Transverse colon (tissue), 4 donors: ENCODE measurements around the gene DGKD.

Experiments
- CTCF ChIP-seq, 5 experiments: fragments of 200-600 bp in 3 of 5; fragments of 450-650 bp in 2 of 5; sonication (generic) in 3 of 5; IDR thresholded peaks; 1 replicate in 2 of 5; 2 replicates in 3 of 5; pipeline ENCODE4 v1.5.1; 2016 to 2017; ENCODE audit warnings: antibody characterized with exemption in 5 of 5, inconsistent platforms in 3 of 5, mild to moderate bottlenecking in 2 of 5, moderate library complexity in 1 of 5
- POLR2A ChIP-seq: fragments of 450-650 bp; IDR thresholded peaks from one replicate; pipeline ENCODE4 v1.6.1; 2016; ENCODE audit warnings: antibody characterized with exemption, mild to moderate bottlenecking, moderate library complexity
- POLR2AphosphoS5 ChIP-seq, 3 donors: sonication (generic); formaldehyde crosslinking; IDR thresholded peaks; one replicate each; pipeline ENCODE4 v1.6.1; 2016; ENCODE audit warnings: antibody characterized with exemption in 3 of 3

DNA sequence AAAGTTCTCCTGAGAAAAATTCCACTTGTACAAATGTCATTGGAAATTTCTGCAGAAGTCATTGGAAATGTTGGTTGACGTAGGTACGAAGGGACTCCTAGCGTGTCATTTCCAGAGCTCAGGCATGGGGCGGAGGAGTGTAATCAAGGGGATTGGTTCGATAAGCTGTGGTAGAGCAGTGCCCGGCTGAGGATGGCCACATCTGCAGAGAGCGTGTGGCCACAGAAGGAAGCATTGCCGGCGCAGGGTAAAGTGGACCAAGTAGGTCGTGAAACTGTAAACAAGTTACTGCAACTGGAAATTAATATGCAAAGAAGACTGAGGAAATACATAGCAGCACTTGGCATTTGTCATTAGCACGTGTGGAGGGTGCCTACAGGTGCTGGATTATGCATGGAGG lies 101.8 kb downstream of the DGKD start:
- TF ChIP-seq POLR2AphosphoS5 (IDR thresholded peaks at IDR 0.05): no peak
- no peak for TF ChIP-seq CTCF (IDR thresholded peaks at IDR 0.05)
- no peak for TF ChIP-seq POLR2A
